Stimulated activated CD4-positive, alpha-beta T cell treated with anti-CD3 and anti-CD28 coated beads, Interleukin-2, amount 100 ng/mL, for 4 hours (primary cell): ENCODE results near the gene ATP10B.

Experiments used
- DNase-seq: peaks from one replicate; pipeline ENCODE4 v3.0.0-alpha.2; 2020; ENCODE audit warnings: low read depth

ATP10B gene

GRCh38 chr5:160685219-160685618, 166.8 kb downstream of the ATP10B start:
- no peak for DNase-seq

- DNase-seq, result no peak
Measured at GRCh38 chr5:160679567-160680309, 172.3 kb downstream of the ATP10B start.

GRCh38 chr5:160675988-160676387, 176.0 kb downstream of the ATP10B start:
- no peak for DNase-seq

DNA sequence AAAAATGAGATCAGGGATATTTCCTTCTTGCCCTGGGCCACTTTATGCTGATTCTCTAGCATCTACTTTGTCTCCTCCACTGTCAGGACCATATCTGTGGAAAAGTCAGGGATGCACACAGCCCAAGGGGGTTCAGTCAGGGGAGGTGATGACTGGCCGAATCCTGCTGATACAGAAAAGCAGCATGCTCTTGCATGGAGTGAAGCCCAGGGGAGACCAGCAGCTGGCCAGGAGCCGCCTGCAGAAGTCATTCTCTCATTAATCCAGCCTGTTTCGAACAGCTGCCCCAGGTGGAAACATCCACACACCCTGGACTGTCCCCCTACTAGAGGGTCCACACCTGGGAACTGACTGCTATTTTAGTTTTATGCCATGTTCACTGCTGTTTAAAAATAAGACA, 177.1 kb downstream of the ATP10B start:
- no peak for DNase-seq

DNA sequence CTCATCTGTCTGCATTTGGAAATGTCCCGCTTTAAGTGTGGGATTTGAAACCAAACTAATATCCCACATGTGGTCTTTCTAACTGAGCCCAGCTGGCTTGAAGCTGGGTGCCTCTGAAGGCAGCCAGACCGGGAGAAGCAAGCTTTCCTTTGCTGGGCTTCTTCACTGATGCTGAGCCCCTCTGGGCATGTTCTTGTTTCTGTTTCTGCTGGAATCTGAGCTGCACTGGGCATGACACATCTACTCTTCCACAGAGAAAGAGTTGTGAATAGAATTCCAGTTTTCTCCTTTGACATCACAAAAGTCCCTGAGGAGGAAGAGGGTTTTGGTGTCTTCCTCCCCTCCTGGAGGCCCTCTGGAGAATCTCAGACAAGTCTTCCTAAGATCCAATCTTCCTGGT, 179.5 kb downstream of the ATP10B start:
- no peak for DNase-seq

GRCh38 chr5:160668356-160668755, 183.7 kb downstream of the ATP10B start:
- no peak for DNase-seq

GRCh38 chr5:160667160-160667559, 184.9 kb downstream of the ATP10B start:
- no peak for DNase-seq

- DNase-seq, result no peak
Measured at GRCh38 chr5:160665460-160665859, 186.6 kb downstream of the ATP10B start.

DNA sequence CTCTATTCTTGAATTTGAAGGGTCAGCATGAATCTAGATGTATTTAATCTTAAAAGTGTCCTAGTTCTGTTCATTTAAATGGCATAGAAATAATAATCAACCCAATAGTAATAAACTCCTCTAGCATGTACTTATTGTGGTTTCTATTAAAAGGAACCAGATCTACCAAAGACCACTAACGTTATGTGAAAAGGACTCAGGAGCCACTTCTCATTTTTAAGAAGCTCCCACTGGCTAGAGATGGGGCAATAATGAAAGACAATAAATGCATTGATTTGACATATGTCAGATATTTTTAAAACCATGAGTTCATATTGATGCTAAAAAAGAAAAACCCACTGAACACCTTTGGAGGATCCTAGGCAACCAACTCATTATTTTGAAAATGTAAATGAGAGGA, 191.9 kb downstream of the ATP10B start:
- DNase-seq, result no peak

DNA sequence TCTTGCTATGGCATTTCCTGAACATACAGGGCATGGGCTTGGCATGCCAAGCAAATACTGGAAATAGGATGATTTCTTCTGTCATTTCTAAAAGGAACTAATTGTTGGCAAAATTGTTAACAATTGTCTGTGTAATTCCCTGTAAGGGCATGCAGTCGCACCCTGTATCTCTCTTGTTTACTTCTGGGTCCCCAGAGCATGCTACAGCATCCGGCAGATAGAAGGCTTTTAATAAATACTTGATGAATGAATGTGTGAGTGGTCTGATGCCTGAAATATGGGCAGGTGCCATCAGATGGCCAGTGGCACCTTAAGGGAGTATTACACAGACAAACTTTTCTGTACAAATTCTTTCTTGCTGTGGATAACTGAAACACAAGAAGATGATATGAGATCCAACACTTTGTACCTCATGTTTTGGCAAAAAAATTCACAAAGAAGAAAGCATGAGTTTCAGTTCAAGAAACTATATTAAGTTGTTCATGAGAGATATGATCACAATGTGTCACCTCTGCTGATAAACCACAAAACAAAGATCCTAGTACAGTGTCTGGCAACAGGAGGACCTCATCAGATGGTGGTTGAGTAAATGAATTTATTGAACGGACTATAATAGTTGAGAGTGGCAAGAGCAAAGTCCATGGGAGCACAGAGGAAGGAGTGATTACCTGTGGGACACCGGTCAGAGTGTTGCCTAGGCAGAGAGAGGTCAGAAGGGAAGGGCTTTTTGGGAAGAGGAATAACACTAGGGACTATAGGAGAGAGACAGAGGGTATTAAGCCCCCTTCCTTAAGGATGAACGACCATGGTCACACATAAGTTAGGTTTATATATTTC, 194.2 kb downstream of the ATP10B start:
- DNase-seq, result no peak

GRCh38 chr5:160657068-160657507, 194.9 kb downstream of the ATP10B start:
- no peak for DNase-seq

- DNase-seq, result no peak
Measured at GRCh38 chr5:160655717-160656116, 196.3 kb downstream of the ATP10B start.

GRCh38 chr5:160651692-160652645, 200.0 kb downstream of the ATP10B start:
- DNase-seq, result no peak

DNA sequence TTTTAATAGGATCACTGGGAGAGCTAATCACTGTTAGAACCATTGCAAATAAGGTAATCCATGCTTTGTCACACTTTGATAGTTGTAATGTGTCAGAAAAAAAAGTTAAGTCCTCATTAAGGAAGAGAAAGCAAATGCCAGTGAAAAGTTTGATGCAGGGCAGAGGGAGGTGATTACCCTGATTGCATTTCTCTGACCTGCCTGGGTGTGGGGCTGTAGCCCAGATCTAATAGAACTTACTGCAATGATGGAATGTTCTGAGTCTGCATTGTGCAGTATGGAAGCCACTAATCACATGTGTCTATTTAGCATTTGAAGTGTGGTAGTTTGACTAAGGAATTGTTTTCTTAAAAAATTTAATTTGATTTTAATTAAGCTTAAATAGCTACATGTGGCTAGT, 202.7 kb downstream of the ATP10B start:
- DNase-seq, result no peak

GRCh38 chr5:160646033-160646432, 206.0 kb downstream of the ATP10B start:
- DNase-seq, result no peak

- no peak for DNase-seq
Measured at GRCh38 chr5:160643616-160644240, 208.3 kb downstream of the ATP10B start.

DNA sequence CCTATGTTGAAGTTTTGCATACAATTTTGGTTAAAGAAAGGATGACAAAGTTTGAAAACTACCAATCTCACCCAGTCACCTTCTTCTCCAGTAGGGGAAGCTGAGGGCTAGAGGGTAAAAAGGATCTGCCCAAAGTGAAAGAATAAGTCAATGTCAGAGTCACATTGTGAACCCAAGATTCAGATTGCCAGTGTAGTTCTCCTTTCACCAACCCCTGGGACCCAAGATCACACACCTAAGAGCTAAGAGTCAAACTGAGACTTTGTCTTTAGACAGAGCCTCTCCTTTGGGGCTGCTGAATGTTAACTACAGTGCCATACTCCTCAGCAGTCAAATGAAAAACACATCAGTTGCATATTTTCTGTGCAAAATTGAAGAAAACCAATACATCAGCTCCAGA, 210.6 kb downstream of the ATP10B start:
- no peak for DNase-seq

GRCh38 chr5:160640406-160640805, 211.6 kb downstream of the ATP10B start:
- no peak for DNase-seq

DNA sequence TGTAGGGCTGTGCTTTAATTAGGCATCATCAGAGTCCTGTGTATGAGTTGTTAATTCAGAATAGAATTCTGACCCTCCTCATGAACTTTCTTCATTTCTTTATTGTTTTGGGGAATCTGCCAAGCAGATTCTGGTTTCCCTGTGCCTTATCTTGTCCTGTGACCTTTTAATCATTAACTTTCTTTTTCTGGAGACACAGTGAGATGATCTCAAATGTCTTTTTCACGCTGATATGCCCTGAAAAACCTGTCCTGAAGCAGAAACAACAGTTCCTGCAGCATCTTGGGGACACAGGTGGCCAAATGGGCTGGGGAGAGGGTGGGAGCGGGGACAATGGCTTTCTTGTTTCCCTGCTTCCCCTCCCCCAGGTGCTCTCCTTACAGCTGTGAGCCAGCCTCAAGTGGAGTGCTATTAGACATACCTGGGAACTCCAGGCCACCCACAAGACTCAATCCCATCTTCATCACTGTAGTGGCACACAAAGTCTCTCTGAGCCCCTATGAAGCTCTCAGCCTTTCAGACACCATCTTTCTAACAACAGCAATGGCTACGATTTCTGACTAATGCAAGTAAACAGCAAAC, 213.8 kb downstream of the ATP10B start:
- DNase-seq, result no peak

DNA sequence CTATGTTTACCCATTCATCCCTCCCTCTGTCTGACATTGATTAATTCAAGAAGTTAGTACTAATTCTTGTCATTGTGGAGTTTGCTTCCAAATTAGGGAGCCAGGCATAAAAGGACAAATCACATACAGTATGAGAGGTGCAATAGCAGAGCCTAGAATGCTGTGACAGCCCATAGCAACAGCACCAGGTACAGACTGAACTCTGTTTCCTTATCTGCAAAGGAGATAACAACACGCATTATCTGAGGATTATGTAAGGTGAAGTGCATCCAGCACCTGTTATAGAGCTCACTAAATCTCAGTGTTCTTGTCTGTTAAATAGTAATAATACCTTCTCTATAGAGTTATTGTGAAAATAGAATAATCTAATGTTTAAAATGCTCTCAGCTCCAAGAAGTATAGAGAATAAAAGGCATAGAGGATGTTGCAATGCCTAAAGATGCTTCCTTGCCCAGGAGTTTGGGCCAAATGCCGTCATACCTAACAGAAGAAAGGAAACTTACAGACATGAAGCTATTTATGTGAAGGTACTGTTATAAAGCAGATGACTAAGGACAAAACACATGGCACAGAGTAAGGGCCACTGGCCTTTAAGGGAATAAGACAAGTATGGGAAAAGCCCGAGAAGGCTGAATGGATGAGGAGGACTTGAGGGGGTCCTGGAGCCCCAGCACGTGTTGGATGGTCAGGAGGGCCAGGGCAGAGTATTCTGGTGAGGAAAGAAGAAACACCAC, 214.5 kb downstream of the ATP10B start:
- DNase-seq, result no peak

- no peak for DNase-seq
Measured at GRCh38 chr5:160635663-160636062, 216.3 kb downstream of the ATP10B start.
